NCI-H748 (cell line): Measurements from ENCODE around the gene NAA80.
A peak's percentile ranks its signal among the peaks of the same experiment; 100 is the strongest.
"Not testable (repeated sequence)": the region's sequence is repeated elsewhere in the genome, so short reads cannot be mapped to it uniquely, and the experiment has no call there.

Source experiments
- DNase-seq: peaks from one replicate; lab custom pipeline; 2025; ENCODE audit not compliant: unreplicated experiment; lab: John Stamatoyannopoulos, UW

Gene NAA80

DNA sequence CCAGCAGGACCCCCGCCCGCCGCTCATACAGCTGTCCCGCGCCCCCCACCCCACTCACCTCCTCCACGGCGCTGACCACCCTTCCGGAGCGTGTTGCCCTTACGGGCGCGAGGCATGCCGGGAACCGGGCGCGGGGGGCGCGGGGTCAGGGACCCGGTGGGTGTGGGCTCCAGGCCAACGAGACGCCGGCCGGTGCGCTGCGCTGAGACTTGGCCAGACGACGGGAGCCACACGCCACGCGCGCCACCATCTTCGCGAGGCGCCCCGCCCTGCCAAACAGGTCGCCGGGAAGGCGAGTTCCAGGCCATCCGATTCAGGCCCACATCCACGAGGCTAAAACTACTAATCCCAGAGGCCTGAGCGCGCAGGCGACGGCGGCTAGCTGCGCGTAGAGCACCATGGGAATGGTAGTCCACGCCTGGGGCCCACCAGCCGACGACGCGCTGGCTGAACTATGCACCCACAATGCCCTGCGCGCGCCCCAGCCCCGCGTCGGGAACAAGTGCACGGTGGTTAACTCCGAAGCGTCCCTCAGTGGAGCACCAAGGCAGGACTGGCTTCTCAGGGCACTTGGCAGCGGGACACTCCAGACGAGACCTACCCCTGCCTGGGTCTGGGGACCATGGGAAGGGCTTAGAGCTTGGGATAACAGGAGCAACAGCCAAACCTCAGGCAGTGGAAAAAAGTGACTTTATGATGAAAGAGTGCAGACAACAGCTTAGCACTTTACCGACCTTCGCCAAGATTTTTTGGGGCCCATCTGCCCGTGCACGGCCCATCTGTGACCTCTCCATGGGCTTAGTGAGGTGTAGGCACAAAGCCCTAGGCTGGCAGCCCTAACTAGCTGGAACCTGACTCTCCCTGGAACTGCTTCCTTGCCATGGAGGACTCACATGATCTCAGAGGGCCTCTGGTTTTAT lies 6.8 kb downstream of the NAA80 start, which contains the start of gene IFRD2:
TSS of gene IFRD2 (minus strand) at position 271 of the 920 bp plus-strand sequence. CDS start at position 116, 155 bp downstream.
- peak; percentile 96 for DNase-seq

DNA sequence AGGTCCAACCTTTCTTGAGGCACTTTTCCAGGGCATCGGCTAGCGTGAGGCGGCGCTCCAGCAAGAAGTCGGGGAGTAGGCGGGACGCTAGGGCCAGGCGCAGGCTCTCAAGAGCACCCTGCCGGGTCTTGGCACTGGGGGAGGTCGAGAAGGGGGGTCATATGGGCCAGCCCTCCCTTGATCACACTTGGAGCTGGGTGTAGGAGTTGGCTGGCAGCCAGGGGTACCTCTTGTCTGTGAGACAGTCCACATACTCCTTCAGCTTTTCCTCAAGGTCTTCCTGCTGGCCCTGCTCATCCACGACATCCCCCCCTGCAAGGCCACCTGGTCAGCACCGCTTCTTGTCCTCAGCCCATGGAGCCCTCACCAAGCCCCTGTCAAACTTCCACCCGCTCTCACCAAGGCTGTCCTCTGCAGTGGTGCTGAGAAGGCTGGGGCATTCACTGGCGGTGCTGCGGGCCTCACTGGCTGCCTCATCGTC lies 9.0 kb downstream of the NAA80 start:
- no peak for DNase-seq

DNA sequence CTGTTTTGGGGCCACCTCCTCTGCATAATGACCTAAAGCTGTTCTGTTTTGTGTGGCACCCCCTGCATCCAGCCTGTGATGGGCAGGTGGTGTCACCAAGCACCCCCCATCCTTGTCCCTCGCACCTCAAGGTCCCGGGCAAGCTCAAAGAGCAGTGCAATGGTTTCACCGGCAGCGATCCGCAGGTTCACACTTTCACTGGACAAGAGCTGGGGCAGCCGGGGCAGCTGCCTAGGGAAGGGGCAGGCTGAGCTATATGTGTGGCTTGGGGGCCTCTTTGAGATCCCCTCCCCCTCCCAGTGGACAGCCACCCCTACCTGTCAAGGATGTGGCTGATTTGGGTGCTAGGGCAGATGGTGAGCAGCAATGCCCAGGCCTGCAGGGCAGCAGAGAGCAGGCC lies 10.1 kb downstream of the NAA80 start:
- no peak for DNase-seq

DNA sequence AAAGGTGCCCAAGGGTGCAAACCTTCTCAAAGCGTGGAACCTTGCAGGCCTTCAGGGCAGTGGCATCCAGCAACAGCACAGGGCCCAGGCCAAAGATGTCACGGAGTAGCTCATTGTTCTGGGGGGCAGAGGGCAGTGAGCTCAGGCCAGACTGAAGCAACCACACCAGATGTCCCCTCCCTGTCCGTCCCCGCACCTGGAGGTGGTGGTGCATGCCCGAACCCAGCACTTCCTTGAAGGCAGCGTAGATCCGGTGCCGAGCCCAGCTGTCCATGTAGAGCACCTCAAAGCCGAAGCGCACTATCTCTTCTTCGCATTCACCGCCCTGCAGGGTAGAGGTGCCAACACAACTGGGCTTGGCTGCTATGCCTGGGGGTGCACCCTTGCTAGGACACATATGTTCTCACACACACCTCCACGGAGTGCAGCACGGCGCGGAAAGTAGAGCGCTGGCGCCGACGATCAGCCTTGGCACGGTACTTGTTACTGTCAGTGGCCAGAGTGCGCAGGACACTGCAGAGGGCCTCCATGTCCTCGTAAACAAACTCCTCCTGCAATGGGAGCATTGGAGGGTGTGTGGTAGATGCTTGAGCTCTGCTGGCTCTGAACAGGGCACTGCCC lies 10.7 kb downstream of the NAA80 start:
- DNase-seq: no peak

DNA sequence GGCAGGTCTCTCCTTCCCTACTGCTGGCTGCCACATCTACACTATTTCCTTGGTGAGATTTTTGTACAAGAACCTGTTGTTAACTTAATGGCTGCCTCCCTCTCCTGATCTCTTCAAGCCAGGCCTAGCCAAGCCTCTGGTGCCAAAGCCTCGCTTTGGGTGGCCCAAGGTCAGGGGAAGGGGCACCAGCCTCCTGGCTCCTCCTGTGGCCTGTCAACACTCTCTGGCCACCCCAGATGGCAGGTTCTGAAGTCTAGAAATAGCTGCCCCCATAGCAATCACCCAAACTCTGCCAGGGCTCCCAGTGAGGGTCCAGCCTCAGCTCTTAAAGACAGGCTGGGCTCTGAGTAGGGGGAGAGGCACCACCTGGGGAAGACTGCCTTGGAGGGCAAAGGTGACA lies 11.9 kb downstream of the NAA80 start:
- DNase-seq: no peak

DNA sequence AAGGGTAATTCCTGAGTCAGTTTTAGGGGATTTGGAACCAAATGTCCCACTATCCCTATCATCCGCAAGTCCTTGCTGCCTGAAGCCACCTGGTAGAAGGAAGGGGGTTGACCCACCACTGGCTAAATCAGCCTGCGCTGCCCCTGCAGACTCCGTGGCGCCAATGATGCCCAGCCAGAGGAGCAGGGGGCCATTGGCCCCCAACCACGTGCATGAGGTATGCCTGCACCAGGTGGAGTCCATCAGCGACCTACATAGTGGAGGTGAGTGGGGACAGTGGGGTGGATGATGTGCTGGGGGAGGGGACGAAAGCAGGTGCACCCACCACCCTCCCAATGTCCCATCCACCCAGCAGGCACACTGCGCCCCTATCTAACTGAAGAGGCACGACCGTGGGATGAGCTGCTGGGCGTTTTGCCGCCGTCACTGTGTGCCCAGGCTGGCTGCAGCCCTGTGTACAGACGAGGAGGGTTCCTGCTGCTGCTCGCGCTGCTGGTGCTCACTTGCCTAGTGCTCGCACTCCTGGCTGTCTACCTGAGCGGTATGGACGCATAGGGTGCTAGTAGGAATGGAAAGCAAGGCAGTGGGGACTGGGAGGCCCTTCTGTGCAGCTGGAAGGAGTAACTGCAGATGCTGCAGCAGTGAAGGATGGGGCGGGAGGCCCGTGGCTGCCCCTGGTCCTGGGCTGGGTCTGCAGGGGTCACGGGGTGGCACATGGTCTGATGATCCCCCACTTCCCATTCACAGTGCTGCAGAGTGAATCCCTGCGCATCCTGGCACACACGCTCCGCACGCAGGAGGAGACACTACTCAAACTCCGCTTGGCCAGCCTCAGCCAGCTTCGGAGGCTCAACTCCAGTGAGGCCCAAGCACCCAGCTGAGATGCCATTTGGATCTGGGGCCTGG lies 12.6 kb downstream of the NAA80 start:
- DNase-seq: no peak

DNA sequence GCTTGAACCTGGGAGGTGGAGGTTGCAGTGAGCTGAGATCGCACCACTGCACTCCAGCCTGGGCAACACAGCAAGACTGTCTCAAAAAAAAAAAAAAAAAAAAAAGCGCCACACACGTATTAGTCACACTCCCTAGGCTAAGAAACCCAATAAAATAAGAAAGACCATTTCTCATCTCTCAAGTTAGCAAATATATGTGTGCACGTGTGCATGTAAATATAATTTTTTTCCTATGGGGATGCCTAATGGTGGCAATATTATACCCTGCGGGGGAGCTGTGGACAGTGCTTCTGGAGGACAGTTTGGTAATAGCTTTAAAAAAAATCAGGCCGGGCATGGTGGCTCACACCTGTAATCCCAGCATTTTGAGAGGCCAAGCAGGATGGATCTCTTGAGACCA lies 15.1 kb downstream of the NAA80 start:
- DNase-seq: not testable (repeated sequence)

- no peak for DNase-seq
These were observed 19.8 kb downstream of the NAA80 start for GRCh38 chr3:50279255-50280016.

GRCh38 chr3:50278880-50279224 lies 20.4 kb downstream of the NAA80 start, which contains the start of gene LSMEM2:
TSS of gene LSMEM2 (plus strand) at chr3:50279087. CDS start at chr3:50279114, 27 bp downstream.
- no peak for DNase-seq

DNA sequence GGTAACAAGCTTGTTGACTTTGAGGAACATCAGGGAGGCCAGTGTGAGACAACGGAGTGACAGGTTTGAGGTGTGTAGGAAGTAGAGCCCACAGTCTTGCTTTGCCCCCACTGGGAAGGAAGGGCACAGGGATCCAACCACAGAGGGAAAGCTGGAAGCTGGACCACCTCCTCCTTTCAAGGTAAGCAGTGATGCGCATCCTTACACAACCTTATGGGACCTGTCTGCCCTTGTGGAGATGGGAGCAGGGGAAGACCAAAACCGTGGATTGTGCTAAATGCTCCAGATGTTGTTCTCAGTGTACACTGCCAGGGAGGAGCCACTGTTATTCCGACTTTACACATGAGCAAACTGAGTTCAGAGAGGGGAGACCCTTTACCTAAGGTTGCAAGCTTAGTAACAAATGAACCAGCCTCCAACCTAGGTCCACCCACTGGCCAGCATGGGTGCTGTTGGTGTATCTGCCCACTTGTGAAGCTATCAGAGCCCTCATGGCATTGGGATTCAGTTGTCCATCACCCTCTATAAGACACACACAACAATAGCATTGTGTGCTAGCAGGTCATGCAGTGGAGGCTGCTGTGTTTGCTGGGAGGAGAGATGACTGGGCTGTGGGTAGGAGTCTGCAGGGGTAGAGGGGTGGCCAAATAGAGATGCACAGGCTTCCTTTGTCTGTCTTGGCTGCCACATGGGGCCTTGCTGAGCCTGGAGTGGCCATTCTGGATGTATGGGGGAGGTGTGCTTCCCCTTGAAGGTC lies 20.9 kb downstream of the NAA80 start:
- DNase-seq: no peak

GRCh38 chr3:50276762-50277101 lies 22.5 kb downstream of the NAA80 start:
- DNase-seq: no peak

DNA sequence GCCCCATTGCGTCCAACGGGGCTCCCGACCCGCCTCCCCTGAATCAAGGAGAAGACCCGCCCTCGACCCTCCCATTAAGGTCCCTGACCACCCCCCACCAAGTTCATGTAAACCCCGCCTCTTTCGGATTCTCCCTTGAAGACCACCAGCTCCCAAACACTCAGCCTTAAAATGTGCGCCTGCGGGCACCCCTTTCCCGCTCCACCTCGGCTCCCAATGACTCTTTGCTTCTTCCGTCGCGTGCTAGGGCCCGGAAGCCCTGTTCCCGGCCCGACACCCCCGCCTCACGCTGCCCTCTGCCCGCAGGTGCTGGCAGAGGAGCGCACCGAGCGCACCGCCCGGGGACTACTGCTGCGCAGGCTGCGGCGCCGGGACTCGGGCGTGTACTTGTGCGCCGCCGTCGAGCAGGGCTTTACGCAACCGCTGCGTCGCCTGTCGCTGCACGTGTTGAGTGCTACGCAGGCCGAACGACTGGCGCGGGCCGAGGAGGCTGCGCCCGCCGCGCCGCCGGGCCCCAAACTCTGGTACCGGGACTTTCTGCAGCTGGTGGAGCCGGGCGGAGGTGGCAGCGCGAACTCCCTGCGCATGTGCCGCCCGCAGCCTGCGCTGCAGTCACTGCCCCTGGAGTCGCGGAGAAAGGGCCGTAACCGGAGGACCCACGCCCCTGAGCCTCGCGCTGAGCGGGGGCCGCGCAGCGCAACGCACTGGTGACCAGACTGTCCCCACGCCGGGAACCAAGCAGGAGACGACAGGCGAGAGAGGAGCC lies 23.0 kb downstream of the NAA80 start:
- no peak for DNase-seq

GRCh38 chr3:50275141-50275995 lies 23.8 kb downstream of the NAA80 start:
- DNase-seq: no peak

DNA sequence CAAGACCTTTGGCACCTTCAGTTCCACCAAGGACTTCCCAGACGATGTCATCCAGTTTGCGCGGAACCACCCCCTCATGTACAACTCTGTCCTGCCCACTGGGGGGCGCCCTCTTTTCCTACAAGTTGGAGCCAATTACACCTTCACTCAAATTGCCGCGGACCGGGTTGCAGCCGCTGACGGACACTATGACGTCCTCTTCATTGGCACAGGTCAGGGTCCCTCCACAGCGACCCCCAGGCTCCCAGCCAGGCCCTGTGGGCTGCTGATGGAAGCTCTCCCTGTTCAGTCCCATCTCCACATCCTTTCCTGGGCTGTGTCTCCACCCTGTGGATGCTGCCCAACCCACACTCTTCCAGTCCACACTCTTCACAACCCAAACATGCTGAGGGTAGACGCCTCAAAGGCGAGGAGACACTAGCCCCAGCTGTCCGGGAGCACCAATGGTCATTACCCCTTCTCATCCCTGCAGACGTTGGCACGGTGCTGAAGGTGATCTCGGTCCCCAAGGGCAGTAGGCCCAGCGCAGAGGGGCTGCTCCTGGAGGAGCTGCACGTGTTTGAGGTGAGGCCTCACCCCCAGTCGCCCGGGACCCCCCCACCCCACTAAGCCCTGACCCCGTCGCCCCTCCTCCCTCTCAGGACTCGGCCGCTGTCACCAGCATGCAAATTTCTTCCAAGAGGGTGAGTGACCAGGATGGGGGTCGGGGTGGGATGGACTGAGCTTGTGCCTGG lies 24.7 kb downstream of the NAA80 start:
- peak; percentile 69 for DNase-seq

DNA sequence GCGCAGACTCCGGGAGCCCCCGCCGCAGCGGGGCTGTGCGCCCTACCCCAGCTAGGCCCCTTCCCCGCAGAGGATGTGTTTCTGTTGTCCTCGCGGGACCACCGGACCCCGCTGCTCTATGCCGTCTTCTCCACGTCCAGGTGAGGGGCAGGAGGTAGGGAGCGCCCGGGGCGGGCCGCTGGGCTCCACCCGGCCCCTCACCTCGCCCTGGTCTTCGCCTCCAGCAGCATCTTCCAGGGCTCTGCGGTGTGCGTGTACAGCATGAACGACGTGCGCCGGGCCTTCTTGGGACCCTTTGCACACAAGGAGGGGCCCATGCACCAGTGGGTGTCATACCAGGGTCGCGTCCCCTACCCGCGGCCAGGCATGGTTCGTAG lies 25.5 kb downstream of the NAA80 start:
- no peak for DNase-seq

- DNase-seq: peak; percentile 73
These were observed 26.1 kb downstream of the NAA80 start for GRCh38 chr3:50272911-50273688.

DNA sequence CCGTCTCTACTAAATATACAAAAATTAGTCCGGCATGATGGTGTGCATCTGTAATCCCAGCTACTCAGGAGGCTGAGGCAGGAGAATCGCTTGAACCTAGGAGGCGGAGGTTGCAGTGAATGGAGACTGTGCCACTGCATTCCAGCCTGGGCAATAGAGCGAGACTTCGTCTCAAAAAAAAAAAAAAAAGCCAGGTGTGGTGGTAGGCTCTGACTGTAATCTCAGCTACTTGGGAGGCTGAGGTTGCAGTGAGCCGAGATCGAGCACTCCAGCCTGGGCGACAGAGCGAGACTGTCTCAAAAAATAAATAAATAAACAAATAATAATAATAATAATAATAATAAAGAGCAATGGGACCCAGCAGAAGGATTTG lies 26.7 kb downstream of the NAA80 start:
- DNase-seq: not testable (repeated sequence)
